ENCODE data around the gene PIH1D1.

Gene PIH1D1

GRCh38 chr19:49432141-49433073 lies 19.2 kb downstream of the PIH1D1 start:
- DNase-seq: no peak

- DNase-seq: no peak
These were observed 20.3 kb downstream of the PIH1D1 start for GRCh38 chr19:49431330-49431749.

DNA sequence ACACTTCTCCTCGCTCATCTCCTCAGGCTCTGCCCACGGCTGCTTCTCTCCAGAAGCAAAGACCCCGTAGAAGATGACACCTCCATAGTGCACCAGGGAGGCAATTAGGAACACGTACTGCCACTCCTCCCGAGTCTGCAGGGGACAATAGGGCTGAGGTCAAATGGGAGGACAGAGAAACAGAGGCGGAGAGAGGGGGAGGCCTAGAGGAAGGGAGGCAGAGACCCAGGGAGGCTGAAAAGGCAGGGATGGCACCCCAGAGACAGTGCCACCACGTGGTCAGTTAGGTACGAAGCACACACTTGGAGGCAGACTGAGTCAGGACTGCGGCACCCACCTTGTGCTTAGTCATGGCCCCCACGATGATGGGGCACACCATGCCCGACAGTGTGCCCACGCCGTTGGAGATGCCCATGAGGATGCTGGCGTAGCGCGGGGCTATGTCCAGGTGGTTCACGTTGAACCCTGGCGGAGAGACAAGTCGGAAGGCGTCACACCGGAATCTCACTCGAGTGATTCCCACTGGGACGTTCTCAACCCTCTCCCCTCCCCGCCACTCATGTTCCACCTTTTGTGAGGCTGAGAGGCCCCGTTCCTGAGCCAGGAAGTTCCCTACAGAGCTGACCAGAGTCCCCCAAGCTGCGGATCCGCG lies 20.8 kb downstream of the PIH1D1 start:
- DNase-seq: no peak

DNA sequence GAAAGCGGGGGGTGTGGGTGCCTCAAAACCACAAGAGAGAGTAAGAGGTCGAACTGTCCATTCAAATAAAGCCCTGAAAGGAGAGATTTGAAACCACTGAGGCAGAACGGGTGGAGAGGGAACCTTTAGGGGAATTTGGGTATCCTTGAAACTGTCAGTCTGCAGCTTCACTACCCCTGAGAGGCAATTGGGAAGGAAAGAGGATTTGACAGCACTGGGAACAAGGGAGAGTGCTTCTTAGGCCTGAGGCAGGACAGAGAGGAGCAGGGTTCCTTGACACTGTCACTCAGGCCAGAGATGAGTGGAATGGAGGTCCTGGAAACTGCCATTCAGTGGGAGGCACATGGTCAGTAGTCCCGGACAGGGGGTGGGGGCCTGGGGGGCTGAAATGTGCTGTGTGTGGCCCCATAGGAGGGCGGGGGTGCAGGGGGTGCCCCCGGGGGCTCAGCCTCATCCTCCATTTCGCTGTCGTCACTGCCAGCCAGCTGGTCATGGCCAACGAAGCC lies 21.4 kb downstream of the PIH1D1 start:
- no peak for DNase-seq

DNA sequence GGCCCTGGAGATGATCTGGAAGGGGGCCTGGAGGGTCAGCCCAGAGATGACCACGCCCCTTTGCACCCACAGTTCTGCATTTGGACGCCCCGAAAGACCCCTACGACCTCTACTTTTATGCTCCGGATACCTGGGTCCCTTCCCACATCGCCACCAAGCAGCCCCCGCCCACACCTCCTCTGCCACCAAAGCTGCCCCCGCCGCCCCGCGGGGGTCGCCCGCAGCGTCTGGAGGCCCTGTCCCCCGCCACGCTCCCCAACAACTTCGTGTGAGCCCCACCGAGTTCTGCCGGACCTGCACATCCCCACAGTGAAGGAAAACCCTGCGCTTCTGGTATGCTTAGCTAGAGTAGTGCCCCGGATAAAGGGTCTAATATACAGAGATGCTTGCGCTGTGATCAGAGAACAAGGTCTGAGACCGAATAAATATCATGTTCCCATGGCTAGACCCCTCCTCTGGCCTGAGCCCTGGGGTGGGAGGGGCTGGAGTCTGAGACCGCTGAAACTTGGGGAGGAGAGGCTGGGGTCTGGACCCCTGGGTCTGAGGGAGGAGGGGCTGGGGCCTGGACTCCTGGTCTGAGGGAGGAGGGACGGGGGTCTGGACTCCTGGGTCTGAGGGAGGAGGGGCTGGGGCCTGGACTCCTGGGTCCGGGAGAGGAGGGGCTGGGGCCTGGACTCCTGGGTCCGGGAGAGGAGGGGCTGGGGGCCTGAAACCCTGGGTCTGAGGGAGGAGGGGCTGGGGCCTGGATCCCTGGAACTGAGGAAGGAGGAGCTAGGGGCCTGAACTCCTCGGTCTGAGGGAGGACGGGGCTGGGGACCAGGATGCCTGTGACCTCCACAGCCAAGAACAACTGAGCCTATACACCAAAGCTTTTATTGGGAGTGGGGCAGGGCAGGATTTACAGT lies 22.8 kb downstream of the PIH1D1 start:
- DNase-seq: no peak

- no peak for DNase-seq
These were observed 23.6 kb downstream of the PIH1D1 start for GRCh38 chr19:49427855-49428546.

- DNase-seq: no peak
These were observed 24.3 kb downstream of the PIH1D1 start for GRCh38 chr19:49427339-49427738.

DNA sequence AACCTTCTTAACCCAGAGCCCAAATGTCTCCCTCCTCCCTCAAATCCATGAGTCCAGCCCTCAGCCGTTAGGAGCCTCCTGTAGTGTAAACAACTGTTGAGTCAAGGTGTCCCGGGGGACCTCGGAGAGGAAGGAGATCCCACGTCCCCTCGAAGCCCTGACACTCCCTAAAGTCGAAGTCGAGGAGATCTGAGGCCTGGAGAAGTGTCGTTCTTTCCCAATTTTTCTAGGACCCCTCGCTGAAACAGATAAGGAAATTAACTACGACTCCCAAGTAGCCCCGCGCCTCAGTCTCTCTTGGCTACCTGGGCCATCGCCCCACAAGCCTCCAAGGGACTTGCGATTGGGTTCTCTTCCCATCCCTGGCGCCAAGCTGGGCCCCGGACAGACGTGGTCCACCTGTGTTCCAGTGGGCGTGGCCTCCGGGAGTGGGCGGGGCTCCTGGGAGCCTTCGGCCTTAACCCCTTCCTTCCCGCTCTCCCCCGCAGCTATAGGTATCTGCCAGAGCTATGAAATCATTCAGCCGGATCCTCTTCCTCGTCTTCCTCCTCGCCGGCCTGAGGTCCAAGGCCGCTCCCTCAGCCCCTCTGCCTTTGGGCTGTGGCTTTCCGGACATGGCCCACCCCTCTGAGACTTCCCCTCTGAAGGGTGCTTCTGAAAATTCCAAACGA lies 25.6 kb downstream of the PIH1D1 start:
- DNase-seq: no peak

DNA sequence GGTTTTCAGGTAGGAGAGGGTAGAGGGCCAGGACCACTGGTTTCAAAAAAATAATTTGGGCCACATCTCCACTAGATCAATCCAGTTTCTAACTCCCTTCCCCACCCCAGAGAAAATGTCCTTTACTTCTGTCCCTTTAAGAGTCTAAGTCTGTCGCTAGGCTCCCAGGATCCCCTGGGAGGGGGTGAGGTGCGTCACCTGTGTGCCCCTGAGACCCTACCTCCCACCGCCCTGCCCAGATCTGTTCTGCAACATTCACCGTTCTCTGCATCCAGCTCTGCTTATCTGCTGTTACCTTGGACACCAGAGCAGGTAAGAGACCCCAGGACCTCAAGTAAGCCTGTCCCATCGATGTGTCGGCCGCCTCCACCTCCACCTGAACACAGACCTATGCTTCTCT lies 26.4 kb downstream of the PIH1D1 start, which contains the start of gene GFY:
Gene GFY (plus strand): TSS at position 211 of the 400 bp plus-strand sequence. CDS start 1,043 bp downstream, outside the sequence.
- DNase-seq: no peak

DNA sequence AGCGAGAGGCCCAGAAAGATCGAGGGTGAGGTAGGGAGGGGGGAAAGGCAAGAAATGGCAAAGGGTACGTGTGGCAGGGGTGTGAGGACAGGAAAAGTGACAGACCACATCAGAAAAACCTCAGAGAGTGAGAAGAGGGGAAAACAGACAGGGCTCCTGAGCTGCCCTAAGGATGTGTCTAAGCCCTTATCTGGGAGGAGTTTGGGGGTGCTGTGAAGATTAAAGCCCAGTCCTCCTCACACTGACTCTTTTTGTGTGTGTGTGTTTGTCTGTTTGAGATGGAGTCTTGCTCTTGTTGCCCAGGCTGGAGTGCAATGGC lies 27.7 kb downstream of the PIH1D1 start:
- no peak for DNase-seq

GRCh38 chr19:49423071-49423984 lies 28.3 kb downstream of the PIH1D1 start, which contains the start of gene PTH2:
TSS of gene PTH2 (minus strand) at chr19:49423441. CDS start at chr19:49423339, 102 bp downstream.
- no peak for DNase-seq

GRCh38 chr19:49422407-49423070 lies 29.1 kb downstream of the PIH1D1 start:
- no peak for DNase-seq

GRCh38 chr19:49421878-49422202 lies 29.8 kb downstream of the PIH1D1 start:
- no peak for DNase-seq

- peak; percentile 66 for DNase-seq
These were observed 30.4 kb downstream of the PIH1D1 start for GRCh38 chr19:49421039-49421877.

GRCh38 chr19:49420227-49420626 lies 31.4 kb downstream of the PIH1D1 start:
- DNase-seq: no peak

GRCh38 chr19:49419173-49419572 lies 32.4 kb downstream of the PIH1D1 start:
- no peak for DNase-seq

DNA sequence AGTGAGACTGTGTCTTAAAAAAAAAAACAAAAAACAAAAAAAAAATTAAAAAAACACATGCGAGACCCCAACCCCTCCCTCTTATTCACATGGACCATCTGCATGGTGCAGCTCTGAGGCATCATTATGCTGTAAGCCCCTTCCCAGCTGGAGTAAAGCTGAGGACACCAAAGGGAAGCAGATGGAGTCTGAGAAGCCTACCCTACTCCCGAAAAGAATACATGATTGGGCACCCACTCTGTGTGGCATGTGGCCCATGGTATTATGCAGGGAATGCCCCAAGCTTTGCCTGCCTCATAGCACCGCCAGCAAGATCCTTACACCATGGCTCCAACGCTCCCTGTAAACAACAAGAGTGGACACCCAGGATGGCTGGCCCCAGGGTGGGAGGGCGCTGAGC lies 33.1 kb downstream of the PIH1D1 start:
- no peak for DNase-seq

DNA sequence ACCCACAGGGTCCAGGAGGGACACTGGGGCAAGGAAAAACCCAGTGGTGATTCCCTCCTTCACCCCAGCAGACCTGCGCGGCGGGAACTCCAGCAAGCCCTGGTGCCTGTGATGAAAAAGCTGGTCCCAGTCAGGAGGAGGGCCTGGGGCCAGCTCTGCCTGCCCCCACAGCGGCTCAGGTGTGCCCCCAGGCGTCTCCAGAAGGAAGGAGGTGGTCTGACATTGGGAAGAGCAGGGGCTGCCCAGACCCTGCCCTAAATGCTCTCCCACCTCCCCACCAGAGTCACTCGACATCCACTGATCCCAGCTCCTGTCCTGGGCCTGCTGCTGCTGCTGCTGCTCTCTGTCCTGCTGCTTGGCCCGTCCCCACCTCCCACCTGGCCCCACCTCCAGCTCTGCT lies 34.5 kb downstream of the PIH1D1 start:
- DNase-seq: no peak

DNA sequence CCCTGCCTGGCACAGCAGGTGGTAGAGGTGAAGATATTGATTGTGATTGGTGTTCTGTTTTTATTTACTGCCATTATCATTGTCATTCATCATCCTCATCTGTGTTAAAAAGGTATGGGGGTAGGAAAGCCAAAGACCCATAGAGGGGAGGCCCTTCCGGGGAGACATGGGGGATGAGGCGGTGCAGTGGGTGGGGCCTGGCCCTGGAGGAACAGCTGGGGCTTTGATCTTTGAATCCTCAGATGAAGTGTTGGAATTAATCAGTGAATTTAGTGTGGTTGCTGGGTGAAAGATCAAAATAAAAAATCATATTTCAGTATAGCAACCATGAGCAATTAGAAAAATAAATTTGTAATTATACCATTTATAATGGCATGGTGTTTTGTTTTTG lies 35.8 kb downstream of the PIH1D1 start:
- DNase-seq: no peak
